Fibroblast of upper back skin (primary cell): ENCODE data around the gene TGFA.
A peak's percentile ranks its signal among the peaks of the same experiment; 100 is the strongest.
"Not testable (repeated sequence)": the region's sequence is repeated elsewhere in the genome, so short reads cannot be mapped to it uniquely, and the experiment has no call there.

Experiments used
- DNase-seq: peaks from one replicate; pipeline ENCODE4 v3.0.0-alpha.2; 2013

The TGFA gene

DNA sequence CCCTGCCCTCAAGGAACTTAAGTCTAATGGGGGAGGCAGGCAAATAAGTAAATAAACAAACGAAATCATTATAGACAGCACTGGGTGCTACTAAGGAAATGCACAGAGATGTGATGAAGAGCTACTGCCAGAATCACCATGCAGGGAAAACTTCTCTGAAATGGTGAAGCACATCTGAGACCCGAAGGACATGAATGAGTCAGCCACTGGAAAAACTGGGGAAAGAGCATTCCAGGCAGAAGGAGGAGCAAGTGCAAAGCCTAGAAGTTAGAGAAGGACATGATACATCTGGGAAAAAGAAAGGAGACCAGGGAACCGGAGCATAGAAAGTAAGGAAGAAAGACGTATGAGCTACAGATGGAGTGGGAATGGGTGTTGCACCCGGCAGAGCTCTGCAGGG, 56.8 kb downstream of the TGFA start:
- peak; percentile 7 for DNase-seq

DNA sequence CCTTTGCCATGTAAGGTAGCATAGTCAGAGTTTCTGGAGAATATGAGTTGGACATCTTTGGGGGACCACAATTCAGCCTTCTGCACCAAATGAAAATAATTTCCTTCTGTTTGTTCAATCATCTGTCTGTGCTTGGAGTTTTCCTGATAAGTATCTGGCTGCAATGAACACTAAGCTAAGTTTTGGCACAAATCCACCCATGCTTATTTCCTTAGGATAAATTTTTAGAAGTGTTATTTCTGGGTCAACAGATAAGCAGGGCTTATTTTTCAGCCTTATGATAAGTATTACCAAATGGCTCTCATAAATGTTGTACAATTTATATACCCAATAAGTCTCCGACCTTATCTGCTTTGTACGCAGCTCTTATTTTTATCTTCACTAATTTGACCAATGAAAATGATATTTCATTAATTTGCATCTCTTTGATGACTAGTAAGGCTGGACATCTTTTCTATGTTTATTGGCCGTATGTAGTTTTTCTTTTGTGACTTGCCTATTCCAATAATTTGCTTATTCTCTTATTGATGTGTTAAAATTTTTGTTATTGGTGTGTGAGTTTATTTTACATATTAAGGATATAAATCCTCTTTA, 59.2 kb downstream of the TGFA start:
- DNase-seq: no peak

DNA sequence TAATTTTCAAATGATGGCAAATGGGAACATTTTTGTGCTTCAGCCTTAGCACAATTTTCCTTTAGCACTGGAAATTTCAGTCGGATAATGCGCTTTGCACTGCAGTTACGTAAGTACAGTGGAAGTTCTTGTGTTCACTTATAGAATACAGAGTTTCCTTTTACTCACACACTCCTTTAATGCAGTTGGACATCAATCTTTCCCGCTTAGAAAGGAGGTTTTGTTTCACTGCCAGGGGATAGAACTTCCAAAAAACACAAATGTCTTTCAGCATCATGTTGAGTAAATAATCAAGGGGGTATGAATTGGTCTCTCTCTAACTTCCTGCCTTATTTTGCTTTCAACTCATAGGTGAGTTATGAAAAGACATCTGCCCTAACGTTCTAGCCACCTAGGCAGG, 63.2 kb downstream of the TGFA start:
- no peak for DNase-seq

DNA sequence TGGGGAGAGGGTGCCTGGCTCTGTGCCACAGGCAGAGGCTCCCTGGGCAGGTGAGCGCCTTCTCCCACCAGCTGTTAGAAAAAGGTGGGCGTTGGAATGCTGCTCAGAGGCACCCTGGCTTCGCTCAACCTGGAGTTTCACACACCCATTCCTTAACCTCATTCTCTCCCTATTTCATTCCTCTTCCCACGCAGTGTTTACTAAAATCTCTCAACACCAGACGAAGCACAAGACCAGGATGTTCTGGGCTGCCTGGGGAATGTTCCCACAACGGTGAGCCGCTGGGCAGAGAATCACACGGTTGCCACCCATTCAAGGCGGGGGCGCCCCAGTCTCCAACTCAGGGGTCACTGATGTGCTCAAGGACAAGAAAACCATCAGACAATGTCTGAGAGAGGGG, 64.5 kb downstream of the TGFA start:
- no peak for DNase-seq

DNA sequence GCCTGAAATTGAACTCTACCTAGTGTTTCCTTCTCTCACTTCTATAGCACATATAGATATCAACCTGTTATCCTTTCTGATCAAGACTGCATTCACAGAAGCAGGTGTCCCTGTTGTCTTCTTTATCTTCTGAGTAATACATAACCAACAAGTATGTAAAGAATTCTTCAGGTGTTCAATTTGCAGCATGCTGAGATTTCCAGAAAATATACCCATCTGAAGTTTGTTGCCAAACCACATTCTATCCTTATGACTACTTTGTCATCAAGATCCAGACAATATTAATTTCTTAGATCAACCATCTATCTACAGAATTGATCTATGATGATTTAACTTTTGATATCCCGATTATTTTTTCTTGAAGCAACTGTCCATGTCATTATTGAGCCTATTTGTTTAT, 69.5 kb downstream of the TGFA start:
- DNase-seq: no peak

DNA sequence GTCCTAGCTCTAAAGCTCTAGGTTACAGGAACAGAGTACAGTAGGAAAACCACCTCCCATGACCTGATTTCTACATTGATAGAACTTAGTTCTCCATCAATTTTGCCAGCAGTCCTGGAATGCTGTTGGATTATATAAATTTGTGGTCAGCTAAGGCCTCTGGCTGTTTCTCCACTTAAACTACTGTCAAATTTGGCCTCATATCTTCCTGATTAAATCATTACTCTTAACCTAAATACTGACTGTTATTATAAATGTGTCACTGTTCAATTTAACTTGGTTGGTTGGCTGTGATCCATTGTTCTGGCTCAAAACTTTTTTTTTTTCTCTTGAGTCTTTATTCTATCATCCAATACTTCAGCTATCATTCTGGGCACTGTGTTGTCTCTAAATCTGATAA, 71.2 kb downstream of the TGFA start:
- DNase-seq: no peak

DNA sequence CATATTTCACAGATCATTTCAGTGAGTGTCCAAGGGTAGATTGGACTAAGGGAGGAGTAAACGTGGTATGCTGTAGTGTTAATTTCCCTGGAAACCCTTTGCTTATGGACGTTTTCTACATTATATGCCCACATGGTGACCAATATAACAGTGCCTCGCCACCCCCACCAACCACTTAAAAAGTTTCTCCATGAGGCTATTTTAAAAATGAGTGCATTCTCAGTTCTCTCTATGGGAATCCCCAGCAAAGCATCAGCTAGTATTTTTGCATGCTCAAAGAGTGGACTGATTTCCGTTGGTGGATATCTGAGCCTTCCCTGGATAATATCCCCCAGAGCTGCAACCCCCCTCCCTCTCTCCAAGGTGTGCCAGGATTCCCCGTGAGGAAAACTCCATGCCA, 73.2 kb downstream of the TGFA start:
- no peak for DNase-seq

DNA sequence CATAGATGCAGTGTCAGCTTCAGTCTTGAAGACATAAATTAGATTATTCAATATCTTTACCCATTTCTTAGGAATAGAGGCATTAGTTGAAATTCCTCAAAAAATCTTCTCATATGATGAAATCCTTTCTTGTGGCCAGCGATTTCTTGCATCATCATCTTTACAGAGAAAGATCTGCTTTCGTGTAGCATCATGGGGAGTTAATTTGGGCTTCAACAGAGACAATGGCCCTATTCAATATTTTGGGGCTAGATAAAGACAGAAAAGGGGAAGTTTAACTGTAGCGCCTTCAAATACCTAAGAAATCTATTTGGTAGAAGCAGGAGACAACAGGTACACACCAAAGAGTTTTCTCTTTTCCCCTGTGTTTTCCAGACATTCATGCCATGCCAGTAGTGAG, 73.8 kb downstream of the TGFA start:
- no peak for DNase-seq

DNA sequence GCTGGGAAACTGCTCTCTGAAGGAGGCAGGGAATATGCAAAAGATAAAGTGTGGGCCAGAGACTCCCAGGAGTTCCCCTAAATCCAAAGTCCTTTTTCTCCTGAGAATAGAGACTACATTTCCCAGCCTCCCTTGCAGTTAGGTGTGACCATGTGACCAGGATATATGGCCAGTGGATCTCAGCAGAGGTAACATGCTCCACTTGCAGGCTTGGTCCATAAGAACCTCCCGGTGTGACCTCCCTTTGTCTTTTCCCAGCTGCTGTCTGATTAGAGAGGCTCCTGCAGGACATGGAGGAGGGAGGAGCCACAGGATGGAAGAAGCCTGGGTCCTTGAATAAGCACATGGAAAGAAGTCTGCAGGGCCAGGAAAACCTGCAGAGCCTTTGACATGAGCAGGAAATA, 76.2 kb downstream of the TGFA start:
- no peak for DNase-seq

DNA sequence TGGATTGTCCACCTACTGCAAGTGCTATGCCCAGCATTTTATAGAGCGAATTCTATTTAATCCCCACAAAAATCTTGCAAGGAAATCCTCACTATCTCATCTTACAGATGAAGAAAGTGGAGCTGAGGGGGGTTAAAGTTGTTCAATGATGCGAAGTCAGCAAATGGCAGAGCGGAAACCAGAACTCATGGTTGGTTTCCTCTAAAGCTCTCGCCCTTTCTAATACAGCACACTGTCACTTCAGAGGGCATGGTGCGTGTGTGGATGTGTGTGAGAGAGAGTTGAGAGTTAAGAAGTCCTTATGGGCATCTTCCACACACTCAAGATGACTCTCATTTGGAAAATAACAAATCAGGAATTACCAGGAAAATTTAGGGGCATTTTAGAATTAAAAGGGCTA, 78.4 kb downstream of the TGFA start:
- DNase-seq: no peak

DNA sequence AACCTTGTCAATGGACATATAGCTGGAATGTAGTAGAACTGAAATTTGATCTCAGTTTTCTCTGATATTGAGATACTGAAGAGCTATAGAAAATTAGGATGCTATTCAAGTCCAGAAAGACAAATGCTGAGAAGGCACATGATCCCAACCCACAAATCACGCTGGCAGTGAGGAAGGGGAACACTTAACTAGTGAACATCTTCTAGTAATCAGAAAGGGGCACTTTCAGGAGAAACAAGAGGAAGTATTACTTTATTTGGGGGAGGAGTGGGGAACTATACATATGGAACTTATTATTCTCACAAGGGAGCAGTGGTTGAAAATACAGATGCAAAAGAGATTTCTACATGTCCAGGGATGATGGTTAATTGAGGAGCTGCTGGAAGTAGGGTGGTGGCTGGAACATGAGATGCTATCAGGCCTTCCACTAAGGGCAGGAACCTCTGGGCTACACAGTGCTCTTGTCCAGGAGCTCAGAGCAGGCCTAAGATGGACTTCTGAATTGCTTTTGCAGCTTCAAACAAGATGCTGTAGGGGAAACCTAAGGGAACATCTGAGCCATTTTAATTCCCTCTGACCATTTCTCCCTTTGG, 79.3 kb downstream of the TGFA start:
- no peak for DNase-seq

DNA sequence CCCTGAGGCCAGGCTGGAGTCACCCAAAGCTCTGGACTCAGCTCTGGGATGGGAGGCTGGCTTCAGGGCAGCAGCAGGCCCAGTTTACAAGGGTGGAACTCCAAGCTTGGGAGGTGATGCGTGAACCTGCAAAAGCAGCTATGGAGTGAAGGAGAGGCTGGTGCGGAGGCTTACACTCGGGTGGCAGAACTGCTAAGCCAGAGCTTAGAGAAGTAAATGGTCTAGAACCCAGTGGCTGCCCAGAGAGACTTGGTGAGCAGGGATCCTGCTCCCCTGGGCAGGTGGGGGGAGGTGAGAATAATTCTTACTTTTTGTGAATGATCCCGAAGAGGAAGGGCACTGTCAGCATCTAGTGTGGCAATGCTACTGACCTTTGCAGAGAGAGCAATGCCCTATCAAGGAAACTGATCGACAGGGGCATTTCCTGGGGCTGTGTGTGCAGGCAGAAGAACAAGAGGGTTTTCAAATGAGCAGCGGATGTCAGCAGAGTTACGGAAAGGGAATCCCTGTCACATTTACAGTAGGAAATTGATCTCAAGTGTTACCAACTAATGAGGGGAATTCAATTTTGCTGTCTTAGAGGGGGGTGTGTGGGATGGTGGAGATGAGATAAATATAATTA, 80.4 kb downstream of the TGFA start:
- no peak for DNase-seq

DNA sequence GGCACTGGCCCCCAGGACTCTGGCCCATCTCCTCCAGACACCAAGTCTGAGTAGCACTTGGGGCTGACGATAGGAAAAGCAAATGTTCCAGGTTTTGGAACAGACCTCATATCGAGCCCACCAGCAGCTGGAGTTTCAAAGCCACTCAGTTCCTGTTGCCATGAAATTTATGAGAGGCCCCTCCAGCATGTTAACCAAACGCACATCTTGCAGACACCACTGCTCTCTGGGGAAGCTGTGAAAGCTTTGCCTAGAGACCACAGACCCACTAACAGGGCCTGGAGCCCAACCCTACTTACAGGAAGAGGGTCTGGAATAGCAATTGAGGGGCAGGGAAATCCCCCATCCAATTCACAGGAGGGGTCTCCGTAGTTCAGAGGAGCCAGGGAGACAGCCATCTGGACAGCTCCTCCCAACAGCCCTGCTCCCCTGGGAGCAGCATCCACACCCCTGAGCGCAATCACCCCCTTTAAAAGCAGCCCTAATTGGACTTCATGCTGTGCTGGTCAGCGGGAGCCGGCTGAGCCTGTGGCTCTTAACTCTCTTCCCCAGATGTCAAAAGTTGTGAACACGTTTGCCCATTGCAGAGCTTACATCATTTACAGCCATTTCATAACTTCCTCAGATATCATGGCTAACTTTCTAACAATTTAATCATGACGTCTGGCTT, 81.3 kb downstream of the TGFA start:
- DNase-seq: peak; percentile 2

DNA sequence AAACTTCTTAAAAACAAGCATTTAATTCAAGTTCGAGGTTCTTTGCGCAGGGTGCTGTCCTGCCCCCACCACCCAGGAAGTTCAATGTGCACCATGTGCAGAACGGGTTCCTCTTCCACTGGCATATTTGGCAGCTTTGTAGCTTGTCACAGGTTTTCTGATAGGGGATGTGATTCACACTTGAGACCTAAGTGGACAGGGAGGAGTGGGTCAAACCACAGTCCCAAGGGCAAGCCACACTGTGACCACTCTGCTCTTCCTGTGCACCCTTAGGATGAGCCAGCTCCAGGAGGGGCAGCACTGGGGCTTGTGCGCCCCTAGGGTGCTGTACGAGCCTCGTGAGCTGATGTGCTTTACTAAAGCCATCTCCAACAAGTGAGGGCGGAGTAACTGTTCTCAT, 82.5 kb downstream of the TGFA start:
- DNase-seq: no peak

DNA sequence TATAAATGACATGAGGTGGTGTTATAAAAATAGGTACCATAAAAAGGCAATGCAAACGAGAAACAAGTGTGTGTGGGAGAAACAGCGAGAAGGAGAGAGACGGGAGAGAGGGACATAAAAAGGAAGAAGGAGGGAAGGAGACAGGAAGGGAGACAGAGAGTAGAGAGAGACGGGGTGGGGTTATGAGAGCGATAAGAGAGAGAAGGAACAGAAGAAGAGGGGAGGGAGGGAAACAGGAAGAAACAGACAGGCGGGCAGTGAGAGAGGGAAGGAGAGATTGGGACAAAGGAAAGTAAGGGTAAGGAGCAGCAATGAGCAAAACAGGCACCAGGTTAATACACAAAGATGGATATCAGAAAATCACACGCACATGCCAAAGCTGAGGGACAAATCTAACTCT, 83.7 kb downstream of the TGFA start:
- DNase-seq: no peak

DNA sequence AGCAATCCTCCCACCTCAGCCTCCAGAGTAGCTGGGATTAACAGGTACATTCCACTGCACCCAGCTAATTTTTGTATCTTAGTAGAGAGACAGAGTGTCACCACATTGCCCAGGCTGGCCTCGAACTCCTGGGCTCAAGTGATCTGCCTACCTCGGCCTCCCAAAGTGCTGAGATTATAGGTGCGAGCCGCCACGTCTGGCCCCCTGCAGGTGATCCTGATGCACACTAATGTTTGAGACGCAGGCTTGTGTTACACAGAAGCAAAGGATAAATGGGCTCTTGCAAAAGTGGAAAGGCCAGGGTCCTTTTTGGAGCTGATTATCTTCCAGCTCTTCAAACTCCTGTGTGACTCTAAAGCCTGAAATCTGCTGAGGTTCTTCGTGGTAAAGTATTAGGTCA, 84.2 kb downstream of the TGFA start:
- DNase-seq: no peak

DNA sequence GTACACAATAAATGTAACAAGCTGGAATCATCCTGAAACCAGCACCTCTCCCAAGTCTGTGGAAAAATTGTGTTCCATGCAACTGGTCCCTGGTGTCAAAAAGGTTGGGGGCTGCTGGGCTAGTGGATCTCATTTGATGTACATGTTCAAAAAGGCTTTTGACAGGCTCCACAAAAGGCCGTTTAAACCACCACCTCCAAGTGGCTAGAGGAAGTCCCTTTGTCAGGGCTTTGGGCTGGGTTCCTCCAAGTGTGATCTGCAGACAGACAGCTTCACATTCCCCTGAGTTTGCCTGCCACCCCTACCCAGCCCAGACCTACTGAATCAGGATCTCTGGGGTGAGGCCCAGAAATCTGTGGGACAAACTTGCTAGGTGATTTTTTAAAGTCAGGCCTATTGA, 84.7 kb downstream of the TGFA start:
- no peak for DNase-seq

DNA sequence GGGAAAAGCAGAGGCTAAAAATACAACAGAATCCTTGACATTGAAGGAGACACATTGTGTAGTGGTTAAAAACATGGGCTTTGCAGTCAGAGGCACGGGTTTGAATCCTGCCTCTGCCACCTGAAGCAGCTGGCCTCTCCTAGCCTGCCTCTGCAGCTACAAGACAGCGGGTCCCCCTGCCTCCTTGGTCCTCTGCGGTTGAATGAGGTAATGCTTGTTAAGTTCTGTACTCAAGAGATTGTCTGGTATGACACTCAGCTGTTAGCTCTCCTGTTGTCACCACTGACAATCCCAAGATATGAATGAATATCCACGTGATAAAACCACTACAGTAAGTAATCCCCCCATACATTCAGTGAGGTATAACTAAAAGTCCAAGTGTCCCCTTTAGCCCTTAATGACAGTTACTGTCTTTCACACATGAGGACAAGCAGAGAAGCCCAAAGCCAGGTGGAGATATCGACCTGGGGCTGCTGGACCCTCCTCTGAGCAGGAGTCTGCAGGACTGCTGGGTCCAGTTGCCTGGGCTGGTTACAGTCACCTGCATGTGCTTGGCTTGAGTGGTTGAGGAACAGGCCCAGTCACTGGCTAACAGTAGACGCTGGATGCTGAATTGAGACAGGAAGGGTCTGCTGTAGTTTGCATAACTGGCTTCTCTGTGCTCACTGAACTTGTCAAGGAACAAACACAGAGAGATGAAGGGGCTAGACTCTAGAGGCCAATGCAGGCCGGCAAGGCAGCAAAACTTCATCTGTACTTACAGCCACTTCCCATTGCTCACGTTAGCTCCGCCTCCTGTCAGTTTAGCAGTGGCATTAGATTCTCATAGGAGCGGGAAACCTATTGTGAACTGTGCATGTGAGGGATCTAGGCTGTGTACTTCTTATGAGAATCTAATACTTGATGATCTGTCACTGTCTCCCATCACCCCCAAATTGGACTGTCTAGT, 85.5 kb downstream of the TGFA start:
- no peak for DNase-seq

DNA sequence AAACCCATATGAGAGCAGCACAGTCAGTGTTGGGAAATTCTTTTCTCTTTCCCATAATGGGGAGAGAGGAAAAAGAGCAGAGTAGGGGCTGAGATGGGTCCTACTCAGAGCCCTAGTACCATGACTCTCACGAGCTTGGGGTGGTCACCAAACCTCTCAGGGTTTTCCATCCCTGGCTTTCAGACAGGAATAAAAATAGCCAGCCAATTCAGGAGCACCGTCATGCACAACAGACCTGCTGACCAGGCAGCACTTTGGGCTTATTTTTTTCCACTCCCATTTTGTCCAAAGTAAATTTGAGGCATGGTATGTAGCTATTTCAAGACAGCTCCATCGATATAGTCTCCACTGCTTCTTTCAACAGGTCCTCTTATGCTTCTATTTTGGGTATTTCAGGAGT, 86.4 kb downstream of the TGFA start:
- no peak for DNase-seq

DNA sequence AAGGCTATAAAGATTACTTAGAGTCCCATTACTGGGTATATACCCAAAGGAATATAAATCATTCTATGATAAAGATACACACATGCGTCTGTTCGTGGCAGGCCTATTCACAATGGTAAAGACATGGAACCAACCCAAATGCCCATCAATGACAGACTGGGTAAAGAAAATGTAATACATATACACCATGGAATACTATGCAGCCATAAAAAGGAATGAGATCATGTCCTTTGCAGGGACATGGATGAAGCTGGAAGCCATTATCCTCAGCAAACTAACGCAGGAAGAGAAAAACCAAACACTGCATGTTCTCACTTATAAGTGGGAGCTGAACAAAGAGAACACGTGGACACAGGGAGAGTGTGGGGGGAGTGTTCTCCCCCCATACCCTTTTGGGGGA, 87.0 kb downstream of the TGFA start:
- not testable (repeated sequence) for DNase-seq

DNA sequence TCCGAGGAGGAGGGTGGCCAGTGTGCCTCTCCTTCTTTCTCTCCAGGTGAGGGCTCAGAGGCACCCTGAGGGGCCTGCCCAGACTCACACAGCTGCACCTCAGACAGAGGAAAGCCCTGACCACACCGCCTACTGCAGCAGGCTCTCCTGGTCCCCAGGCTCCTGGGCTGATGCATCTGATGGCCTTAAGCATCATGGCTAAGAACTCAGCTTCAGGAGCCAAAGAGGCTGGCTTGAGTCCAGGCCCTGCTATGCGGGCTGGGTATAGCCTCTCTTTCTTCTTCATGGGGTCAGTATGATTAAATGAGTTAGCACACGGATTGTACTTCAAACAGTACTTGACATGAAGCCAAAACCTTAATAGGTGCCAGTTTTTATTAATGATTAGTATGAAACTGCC, 89.6 kb downstream of the TGFA start:
- no peak for DNase-seq

DNA sequence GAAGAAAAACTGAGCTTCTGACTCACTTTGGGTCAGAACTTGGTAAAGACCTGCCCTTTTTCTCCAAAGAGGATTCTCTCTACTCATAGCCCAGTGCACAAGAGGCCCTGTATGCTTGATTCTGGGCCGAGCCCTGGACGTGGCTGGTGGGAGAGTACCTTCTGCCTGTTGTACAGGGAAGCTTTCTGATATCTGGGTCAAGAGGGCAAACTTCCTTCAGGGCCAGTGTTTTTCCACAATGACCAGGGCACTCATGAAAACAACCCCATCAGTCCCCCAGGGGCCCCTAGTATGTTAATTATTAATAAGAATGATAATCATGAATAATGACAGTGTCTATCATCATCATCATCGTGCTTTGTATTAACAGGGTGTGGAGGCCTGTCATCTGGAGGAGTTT, 90.0 kb downstream of the TGFA start:
- no peak for DNase-seq
